NCI-H1694 treated with DMSO at 0.1 percent for 48 hours (cell line): ENCODE measurements around the gene DUSP7.

Source experiments
- DNase-seq: peaks from one replicate; lab custom pipeline; 2025; lab: John Stamatoyannopoulos, UW

Gene DUSP7, protein sequence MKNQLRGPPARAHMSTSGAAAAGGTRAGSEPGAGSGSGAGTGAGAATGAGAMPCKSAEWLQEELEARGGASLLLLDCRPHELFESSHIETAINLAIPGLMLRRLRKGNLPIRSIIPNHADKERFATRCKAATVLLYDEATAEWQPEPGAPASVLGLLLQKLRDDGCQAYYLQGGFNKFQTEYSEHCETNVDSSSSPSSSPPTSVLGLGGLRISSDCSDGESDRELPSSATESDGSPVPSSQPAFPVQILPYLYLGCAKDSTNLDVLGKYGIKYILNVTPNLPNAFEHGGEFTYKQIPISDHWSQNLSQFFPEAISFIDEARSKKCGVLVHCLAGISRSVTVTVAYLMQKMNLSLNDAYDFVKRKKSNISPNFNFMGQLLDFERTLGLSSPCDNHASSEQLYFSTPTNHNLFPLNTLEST

GRCh38 chr3:52056521-52056967 lies at the start of gene DUSP7:
Gene DUSP7, minus strand, starts transcription at chr3:52056571. Its CDS starts 205 bp downstream, at chr3:52056366.
- DNase-seq = peak; percentile 1

- DNase-seq = no peak
Measured at GRCh38 chr3:52104684-52105640, 48.6 kb upstream of the DUSP7 start.

- no peak for DNase-seq
Measured at GRCh38 chr3:52102934-52103333, 46.6 kb upstream of the DUSP7 start.

DNA sequence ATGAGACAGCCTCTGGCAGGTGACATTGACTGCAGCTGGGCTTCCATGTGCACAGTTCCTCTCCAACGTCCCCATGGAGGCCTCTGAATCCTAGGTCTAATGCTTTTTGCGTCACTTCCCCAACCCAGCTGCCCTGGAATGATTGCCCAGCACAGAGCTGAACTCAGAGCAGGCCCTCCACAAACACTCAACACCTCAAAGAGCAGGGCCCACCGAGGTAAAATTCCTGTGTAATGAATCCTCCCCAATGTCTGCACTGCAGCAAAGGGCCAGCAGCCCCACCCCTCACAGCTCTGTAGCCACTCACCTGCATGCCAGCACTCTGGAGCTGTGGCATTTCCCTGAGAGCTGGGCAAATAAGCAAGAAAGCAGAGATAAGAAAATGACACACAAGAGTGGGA lies 42.6 kb upstream of the DUSP7 start:
- no peak for DNase-seq

DNA sequence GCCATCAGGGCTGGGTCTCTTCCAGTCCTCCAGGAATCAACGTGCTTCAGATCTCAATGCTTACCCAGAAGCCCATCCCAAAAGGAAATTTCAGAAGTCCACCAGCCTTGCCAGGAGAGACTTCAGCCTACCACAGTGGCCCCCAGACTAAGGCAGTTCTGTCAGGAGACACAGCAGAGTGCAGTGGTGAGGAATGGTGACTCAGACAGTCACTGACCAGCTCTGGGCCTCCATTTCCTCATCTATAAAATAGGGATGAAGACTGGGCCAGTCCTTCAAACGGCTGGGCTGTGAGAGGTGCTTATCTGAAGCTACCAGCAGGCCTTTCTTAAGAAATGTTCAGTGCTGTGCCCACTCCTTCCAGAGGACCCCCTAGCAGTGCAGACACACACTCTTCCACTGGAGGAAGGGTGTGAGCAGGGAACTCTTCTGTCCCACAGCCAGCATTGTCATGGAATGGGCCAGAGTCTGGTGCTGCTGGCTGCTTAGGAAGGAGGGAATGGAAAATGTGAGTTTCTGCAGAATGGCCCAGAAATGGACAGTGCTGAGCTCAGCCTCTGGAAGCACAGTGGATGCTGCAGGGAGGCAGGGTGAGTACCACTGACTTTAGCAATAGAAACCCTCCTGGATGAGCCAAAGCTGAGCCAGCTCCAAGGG lies 41.6 kb upstream of the DUSP7 start:
- DNase-seq = no peak

- no peak for DNase-seq
Measured at GRCh38 chr3:52095990-52096775, 39.8 kb upstream of the DUSP7 start.

GRCh38 chr3:52094571-52095485 lies 38.5 kb upstream of the DUSP7 start:
- no peak for DNase-seq

DNA sequence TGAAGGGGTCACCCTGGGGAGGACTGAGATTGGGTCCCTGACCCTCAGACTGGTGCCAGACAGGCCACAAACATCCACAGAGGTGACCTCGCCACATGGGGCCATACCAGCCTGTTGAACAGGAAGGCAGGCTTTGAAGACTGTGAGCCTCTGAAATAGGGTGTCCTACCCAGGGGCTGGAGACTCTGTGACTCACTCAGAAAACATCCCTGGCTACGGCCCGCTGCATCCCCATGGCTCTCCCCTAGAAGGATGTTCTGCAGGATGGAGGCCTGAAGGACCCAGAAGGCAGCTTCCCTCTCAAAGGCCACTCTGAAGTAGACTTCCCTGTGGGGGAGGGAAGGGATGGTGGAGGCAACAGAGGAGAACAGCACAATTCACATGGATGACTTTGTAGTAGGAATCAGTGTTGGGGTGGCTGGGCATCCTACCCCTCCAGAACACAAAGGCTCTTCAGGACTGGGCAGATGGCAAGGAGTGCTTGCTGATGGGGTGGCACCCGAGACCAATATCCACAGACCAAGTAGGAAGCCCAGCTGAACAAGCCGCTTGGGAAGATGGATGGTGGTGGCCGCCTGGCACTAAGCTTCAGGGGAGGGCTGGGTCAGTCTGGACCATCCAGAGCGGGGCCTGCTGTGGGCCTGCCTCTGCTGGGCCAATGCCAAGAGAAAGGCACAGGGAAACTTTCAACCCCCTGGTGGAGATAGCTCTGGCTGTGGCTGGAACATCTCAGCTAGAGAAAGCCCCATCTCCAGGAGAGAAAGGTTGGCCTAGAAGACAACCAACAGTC lies 37.6 kb upstream of the DUSP7 start:
- DNase-seq = no peak

- no peak for DNase-seq
Measured at GRCh38 chr3:52092891-52093290, 36.5 kb upstream of the DUSP7 start.

DNA sequence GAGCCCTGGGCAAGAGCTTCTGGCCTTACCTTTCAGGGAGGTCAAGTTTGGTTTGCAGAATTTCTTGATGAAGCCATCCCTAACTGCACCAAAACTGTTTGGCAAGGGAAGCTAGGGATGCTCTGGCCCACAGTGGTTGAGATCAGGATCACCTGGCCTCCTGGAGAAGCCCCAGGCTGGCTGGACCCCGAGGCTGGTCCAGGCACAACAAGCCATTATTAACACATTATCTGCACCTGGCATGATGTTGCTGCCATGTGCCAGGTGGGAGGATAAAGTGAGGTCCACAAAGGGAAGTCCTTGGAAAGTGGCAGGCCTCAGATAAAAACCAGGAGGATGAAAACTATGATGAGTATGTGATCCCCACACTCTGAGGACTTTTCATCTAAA lies 35.9 kb upstream of the DUSP7 start:
- no peak for DNase-seq

DNA sequence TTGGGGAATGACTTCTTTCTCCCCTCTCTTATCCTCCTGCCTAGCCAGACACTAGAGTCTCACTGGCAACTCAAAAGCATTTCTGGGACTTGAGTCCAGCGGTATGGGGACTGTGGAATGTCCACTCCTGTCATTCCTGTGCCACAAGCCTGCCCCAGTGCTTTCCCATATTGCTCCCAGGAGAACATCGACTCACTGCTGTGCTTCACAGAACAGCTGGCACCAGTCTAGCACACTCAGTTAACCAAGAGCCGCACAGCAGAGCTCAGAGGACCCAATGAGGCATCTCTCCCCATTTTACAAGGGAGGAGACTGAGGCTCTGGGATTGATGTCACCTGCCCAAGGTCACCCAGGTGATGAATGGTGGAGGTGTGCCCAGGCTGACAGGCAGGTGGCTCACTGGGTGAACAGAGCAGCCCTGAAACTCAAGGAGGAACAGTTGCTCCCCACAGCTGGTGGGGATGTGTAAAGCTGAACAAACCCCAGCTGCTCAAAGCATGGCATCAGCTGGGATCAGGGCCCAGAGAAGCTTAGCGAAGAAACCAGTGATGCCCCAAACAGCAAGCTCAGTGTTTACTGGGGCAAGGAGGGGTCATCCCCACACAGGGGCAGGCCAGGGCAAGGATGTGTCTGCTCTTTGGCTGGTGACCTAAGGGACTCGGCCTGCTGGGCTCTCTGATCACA lies 35.4 kb upstream of the DUSP7 start:
- DNase-seq = no peak

- no peak for DNase-seq
Measured at GRCh38 chr3:52090933-52091468, 34.6 kb upstream of the DUSP7 start.

DNA sequence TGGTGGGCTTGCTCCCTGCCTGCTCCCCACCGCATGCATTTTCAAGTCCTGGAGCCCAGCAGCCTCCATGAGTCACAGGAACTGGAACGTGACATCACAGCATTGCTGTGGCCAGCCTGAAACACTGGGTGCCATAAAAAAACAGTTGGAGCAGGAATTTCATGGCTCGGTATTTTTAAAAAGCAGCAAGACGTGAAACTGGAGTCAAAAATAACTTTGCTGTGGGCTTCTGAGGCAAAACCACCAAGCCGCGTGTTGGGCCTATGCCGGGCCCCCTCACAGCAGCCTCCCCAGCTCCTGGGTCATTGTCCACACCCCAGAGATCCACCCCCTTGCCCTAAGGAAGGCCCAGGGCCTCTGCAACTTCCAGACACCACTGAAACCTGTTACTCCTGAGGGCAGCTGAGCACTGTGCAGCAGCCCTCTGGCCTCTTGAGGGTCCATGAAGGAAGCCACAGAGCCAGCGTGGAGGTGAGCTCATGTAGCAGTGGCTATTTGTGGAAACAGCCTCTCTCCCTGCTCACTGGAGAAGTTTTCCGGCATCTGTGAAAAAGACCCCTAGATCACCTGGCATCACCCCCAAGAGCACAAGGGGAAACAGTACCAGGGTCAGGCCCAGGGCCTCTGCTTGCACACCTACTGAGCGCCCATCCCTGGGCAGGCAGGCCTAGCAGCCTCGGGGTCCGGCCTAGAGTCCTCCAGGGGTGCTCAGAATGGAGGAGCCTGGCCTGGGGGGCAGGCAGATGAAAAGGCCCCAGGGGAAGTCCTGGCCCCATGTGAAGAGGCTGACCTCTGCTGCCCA lies 34.0 kb upstream of the DUSP7 start:
- DNase-seq = no peak

DNA sequence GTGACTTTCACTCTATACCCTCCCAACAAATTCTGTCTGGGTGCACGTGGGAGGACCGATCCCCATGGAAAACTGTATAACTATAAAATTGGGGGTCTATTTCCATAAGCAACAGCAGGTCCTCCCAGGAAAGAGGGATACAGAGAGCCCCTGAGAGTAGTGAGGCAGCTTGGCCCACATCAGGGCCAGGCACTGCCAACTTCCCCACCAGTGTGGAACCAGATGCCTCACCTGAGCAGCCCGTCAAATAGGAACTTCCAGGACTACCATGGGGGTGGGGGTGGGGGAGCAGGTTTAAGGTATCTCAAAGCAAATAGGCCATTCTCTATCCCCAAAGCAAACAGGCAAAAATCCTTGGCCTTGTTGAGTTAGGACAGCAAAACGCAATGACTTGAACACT lies 33.3 kb upstream of the DUSP7 start:
- no peak for DNase-seq

DNA sequence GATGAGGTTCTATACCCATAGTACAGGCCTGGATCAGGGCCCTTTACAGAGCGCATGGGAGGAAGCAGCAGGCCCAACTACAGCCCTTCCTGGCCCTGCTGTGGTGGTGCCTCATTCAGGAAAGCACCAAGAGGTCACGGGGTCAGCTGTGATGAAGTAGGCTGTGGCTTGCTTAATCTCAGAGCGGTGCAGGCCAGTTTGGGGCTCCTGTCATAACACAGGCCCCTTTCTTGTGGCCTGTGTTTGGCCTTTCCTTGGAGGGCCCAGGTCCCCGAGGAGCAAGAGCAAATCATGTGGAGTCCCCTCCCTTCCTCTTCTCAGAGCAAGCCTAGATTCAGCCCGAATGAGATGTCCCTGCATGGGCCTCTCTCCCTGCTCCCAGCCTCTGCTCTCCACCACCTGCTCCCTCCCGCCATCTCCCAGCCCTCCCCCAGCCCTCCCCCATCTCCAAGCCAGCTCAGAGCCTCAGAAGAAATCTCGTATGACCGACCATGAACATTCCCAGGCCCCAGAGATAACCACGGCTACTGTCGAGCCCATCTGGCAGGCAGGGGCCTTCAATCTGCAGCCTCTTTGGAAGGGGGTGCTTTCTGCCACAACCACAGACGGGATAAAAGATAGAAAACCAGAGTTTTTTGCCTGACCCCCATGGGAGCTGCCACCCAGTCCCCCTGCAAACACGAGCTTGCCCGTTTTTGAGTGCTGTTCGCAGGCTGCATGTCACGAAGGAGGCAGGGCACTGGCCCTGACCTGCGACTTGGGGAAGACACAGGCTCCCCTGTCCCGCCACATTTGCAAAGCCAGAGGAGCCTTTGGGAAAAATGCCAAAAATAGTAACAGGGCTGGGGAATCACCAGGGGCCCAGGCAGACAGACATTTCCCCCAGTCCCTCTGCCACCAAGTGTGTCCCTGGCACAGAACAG lies 32.3 kb upstream of the DUSP7 start:
- no peak for DNase-seq

GRCh38 chr3:52087731-52088130 lies 31.4 kb upstream of the DUSP7 start:
- DNase-seq = no peak
